Lung (tissue), 14 donors: ENCODE measurements around the gene EIF3CL. TPM values are rescaled to one million over a fixed set of nuclear protein-coding genes. Genes with fewer than 3 reads are reported as not detected.
"Not testable (repeated sequence)": the region's sequence is repeated elsewhere in the genome, so short reads cannot be mapped to it uniquely, and the experiment has no call there.

Experiments
- ATAC-seq: fragments of 200-7000 bp; cut with Tn5 transposase; one replicate; pipeline ENCODE4 v1.9.1; 2020; ENCODE audit warnings: moderate number of reproducible peaks; ENCODE audit not compliant: insufficient read depth, low FRiP score
- DNase-seq, 3 donors: peaks; one replicate each; pipeline ENCODE4 v3.0.0-alpha.2; 2013 to 2017
- H3K27ac ChIP-seq, 2 donors: one replicate each; pipeline ENCODE4 v1.5.1; 2013; ENCODE audit warnings: mild to moderate bottlenecking in 2 of 2, moderate library complexity in 2 of 2, control low read depth in 1 of 2, inconsistent platforms in 1 of 2, low read depth in 1 of 2, low read length in 1 of 2
- H3K27me3 ChIP-seq, 3 donors: one replicate each; pipeline ENCODE4 v1.5.1; 2013; ENCODE audit warnings: low read length in 2 of 3; ENCODE audit not compliant: control insufficient read depth in 3 of 3, insufficient read depth in 3 of 3
- H3K36me3 ChIP-seq, 4 donors: one replicate each; pipeline ENCODE4 v1.5.1; 2013; ENCODE audit warnings: low read length in 4 of 4, mild to moderate bottlenecking in 1 of 4, moderate library complexity in 1 of 4; ENCODE audit not compliant: control insufficient read depth in 4 of 4, insufficient read depth in 4 of 4
- H3K4me1 ChIP-seq, 5 donors: one replicate each; pipeline ENCODE4 v1.5.1; 2013; ENCODE audit warnings: low read length in 5 of 5, mild to moderate bottlenecking in 2 of 5, moderate library complexity in 1 of 5; ENCODE audit not compliant: control insufficient read depth in 5 of 5, insufficient read depth in 5 of 5
- H3K4me3 ChIP-seq: one replicate; pipeline ENCODE4 v1.5.1; 2013; ENCODE audit warnings: mild to moderate bottlenecking, control low read depth, moderate library complexity
- H3K9ac ChIP-seq, 2 donors: one replicate each; pipeline ENCODE4 v1.5.1; 2013; ENCODE audit warnings: low read length in 2 of 2, control low read depth in 1 of 2; ENCODE audit not compliant: insufficient read depth in 1 of 2
- H3K9me3 ChIP-seq, 4 donors: one replicate each; pipeline ENCODE4 v1.5.1; 2013; ENCODE audit warnings: low read length in 3 of 4, mild to moderate bottlenecking in 1 of 4, moderate library complexity in 1 of 4; ENCODE audit not compliant: control insufficient read depth in 4 of 4, insufficient read depth in 3 of 4
- WGBS, 2 donors: extraction: QIAGEN DNeasy Blood & Tissue Kit; methylation state at CpG; one replicate each; pipeline ENCODE4 v1.1.7; 2013; 5-methylcytosine and 5-hydroxymethylcytosine counted together
- long read RNA-seq, 5 donors: transcript quantifications; one replicate each; lab custom pipeline, GENCODE V29; 2026
- polyA plus RNA-seq, 2 donors: library from polyadenylated mRNA; stranded (reverse); fragments of 200-250 nt; gene quantifications; one replicate each; pipeline ENCODE4 v1.2.1, GENCODE V29; 2013
- total RNA-seq, 2 donors: library from RNA; depleted of rRNA in 1 of 2; stranded (reverse); fragments of >200 nt in 1 of 2; gene quantifications; one replicate each; pipeline ENCODE4 v1.2.1, GENCODE V29; 2014 to 2021
- donor health status: Bipolar disorder and iron deficiency.
- donor health status: healthy.
- donor health status: DM: yes; HTN: yes; CAD: no.

EIF3CL gene, protein sequence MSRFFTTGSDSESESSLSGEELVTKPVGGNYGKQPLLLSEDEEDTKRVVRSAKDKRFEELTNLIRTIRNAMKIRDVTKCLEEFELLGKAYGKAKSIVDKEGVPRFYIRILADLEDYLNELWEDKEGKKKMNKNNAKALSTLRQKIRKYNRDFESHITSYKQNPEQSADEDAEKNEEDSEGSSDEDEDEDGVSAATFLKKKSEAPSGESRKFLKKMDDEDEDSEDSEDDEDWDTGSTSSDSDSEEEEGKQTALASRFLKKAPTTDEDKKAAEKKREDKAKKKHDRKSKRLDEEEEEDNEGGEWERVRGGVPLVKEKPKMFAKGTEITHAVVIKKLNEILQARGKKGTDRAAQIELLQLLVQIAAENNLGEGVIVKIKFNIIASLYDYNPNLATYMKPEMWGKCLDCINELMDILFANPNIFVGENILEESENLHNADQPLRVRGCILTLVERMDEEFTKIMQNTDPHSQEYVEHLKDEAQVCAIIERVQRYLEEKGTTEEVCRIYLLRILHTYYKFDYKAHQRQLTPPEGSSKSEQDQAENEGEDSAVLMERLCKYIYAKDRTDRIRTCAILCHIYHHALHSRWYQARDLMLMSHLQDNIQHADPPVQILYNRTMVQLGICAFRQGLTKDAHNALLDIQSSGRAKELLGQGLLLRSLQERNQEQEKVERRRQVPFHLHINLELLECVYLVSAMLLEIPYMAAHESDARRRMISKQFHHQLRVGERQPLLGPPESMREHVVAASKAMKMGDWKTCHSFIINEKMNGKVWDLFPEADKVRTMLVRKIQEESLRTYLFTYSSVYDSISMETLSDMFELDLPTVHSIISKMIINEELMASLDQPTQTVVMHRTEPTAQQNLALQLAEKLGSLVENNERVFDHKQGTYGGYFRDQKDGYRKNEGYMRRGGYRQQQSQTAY
- total RNA-seq (10 to 100 TPM; 56.8 to 95.8 TPM), polyA plus RNA-seq (10 to 100 TPM; 45.9 to 60.5 TPM)
- long read RNA-seq, donor 1, transcript EIF3CL-201 (21 exons, 3,085 nt): major isoform, 14 of 416 reads
- long read RNA-seq, donor 1, partial matches to known transcripts: 347 of 416 reads
- long read RNA-seq, donor 1, other reads (novel, unspliced or antisense): 55 of 416 reads
- long read RNA-seq, donor 2, partial matches to known transcripts: 17 of 18 reads
- long read RNA-seq, donor 2, other reads (novel, unspliced or antisense): 0 of 18 reads
- long read RNA-seq, donor 3, partial matches to known transcripts: 386 of 390 reads
- long read RNA-seq, donor 3, other reads (novel, unspliced or antisense): 0 of 390 reads
- long read RNA-seq, donor 4, partial matches to known transcripts: 82 of 82 reads
- long read RNA-seq, donor 4, other reads (novel, unspliced or antisense): 0 of 82 reads
- long read RNA-seq, donor 5, transcript EIF3CL-201 (21 exons, 3,085 nt): major isoform, 8 of 534 reads
- long read RNA-seq, donor 5, partial matches to known transcripts: 472 of 534 reads
- long read RNA-seq, donor 5, other reads (novel, unspliced or antisense): 52 of 534 reads

- H3K4me3 ChIP-seq, DNase-seq, H3K4me1 ChIP-seq, H3K27ac ChIP-seq, H3K27me3 ChIP-seq, H3K36me3 ChIP-seq, H3K9me3 ChIP-seq: not testable (repeated sequence)
- ATAC-seq: peak; percentile 97
- peak within 1 kb of the TSS in 1 of 2 donors; percentile 42 for H3K9ac ChIP-seq
- no CpG with 5 or more reads among the region's 66 CpGs for WGBS, 2 donors
These were observed at the start of gene EIF3CL for GRCh38 chr16:28403220-28404072. Gene EIF3CL, minus strand, starts transcription at chr16:28403841. Its CDS starts 223 bp downstream, at chr16:28403618.

DNA sequence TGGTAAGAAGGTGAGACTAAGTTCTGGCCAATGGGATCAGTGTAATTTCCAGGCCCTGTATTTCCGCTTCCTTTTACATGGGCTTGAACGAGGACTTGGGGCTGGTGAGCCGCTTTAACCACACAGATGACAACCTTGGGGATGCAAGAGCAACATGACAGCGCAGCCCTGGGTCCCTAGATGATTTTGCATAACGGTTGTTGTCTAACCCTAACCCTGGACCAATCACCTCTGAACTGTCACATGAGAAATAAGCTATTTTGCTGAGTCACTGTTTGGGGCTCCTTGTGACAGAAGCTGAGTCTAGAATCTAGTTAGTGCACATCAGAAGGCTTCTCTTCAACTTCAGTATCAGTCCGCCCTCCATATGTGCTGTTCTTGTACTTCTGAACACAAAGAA, 43.4 kb upstream of the EIF3CL start:
- H3K27ac ChIP-seq, DNase-seq: not testable (repeated sequence)

DNA sequence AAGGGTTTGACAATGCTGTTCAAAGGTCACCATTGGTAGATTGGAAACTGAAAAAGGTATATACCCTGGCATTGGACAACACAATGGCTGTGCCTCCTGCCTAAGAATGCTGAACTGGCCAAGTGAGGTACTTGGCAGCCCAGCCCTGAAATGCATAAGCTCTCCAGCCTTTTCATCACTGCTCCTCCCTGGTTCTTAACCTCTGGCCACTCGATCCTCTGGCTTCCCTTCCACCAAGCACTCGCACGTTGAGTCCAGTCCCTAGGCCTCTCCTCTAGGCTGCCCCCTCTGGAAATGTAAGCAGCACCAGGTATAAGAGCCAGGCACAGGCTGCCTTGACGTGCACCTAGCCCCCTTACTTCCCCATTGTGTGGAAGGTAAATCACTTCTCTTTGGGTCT, 42.7 kb upstream of the EIF3CL start:
- not testable (repeated sequence) for H3K9me3 ChIP-seq, ATAC-seq, DNase-seq, H3K9ac ChIP-seq, H3K27me3 ChIP-seq, H3K4me1 ChIP-seq, H3K4me3 ChIP-seq, H3K36me3 ChIP-seq, H3K27ac ChIP-seq
- WGBS, 2 donors: no CpG with 5 or more reads among the region's 4 CpGs

More for the DNA sequence above, 43.4 kb upstream of the EIF3CL start:
- not testable (repeated sequence) for H3K9ac ChIP-seq, H3K9me3 ChIP-seq, ATAC-seq, H3K4me1 ChIP-seq, H3K27me3 ChIP-seq, H3K4me3 ChIP-seq, H3K36me3 ChIP-seq
- no CpG with 5 or more reads among the region's 6 CpGs for WGBS, 2 donors

GRCh38 chr16:28443943-28444342, 40.3 kb upstream of the EIF3CL start:
- H3K27ac ChIP-seq, DNase-seq, H3K9ac ChIP-seq, H3K27me3 ChIP-seq, ATAC-seq, H3K36me3 ChIP-seq, H3K4me1 ChIP-seq, H3K4me3 ChIP-seq, H3K9me3 ChIP-seq: not testable (repeated sequence)
- WGBS, 2 donors: 89 to 93% methylated on average over 3 of the region's 6 CpGs

DNA sequence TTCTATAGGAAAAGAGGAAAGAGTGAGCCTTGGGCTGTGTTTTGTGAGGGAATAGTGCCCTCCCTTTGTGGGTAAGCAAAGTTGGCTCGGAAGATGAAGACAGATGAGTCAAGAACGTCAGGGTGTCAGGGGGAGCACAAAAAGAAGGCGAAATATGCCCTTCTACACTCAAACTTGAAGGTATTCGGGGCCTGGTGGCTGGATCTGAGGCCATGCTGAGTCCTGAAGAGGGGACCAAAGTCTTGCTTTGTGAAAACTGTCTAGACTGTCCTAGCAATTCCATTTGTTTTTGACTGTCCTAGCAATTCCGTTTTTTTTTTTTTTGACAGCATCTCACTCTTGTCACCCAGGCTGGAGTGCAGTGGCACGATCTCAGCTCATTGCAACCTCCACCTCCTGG, 35.3 kb upstream of the EIF3CL start:
- H3K4me1 ChIP-seq, H3K36me3 ChIP-seq, H3K27me3 ChIP-seq, ATAC-seq, DNase-seq, H3K9me3 ChIP-seq, H3K4me3 ChIP-seq, H3K27ac ChIP-seq, H3K9ac ChIP-seq: not testable (repeated sequence)
- WGBS, 2 donors: 94 to 96% methylated on average over 3 of the region's 6 CpGs

DNA sequence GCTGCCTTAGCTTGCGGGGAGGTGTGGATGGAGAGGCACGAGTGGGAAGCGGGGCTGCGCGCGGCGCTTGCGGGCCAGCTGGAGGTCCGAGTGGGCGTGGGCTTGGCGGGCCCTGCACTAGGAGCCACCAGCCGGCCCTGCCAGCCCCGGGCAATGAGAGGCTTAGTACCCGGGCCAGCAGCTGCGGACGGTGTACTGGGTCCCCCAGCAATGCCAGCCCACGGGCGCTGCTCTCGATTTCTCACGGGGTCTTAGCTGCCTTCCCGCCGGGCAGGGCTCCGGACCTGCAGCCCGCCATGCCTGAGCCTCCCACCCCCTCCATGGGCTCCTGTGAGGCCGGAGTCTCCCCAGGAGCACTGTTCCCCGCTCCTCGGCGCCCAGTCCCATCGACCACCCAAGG, 31.7 kb upstream of the EIF3CL start:
- DNase-seq, ATAC-seq, H3K4me1 ChIP-seq, H3K27me3 ChIP-seq, H3K4me3 ChIP-seq, H3K9me3 ChIP-seq, H3K36me3 ChIP-seq, H3K9ac ChIP-seq, H3K27ac ChIP-seq: not testable (repeated sequence)
- 98 to 100% methylated on average over 3 to 19 of the region's 29 CpGs for WGBS, 2 donors
